ENCODE measurements around the gene TFCP2. TPM values are rescaled to one million over a fixed set of nuclear protein-coding genes. Genes with fewer than 3 reads are reported as not detected.

The TFCP2 gene

GRCh38 chr12:51049525-51049924 lies 123.4 kb downstream of the TFCP2 start:
- Histone ChIP-seq H3K9ac (ENCODE audit: low read length) (peak overlapping the region; percentile 22), H3K4me2 (ENCODE audit: low read length) (peak overlapping the region; percentile 10), H4K5ac (ENCODE audit: low read length) (no peak overlapping the region), H2BK120ac (ENCODE audit: low read depth, low read length) (no peak overlapping the region), H3K79me2 (ENCODE audit: control insufficient read depth, insufficient read depth, low read length) (no peaks in the 10 kb centered on the region), H3K4me3 (ENCODE audit: low read length) (no peak overlapping the region), H3K56ac (ENCODE audit: low read length) (no peak overlapping the region), H3K4ac (ENCODE audit: low read depth, low read length) (no peak overlapping the region), H3K27me3 (ENCODE audit: insufficient read depth, low read length, poor library complexity) (no peaks in the 10 kb centered on the region), H3K36me3 (ENCODE audit: control insufficient read depth, insufficient read depth, low read length) (no peaks in the 10 kb centered on the region), H2BK5ac (ENCODE audit: low read length) (no peak overlapping the region), H4K8ac (ENCODE audit: low read depth, low read length) (no peak overlapping the region), H3K4me1 (ENCODE audit: control insufficient read depth, low read depth, low read length) (peaks cover 5% of the 10 kb centered on the region), H3K23ac (ENCODE audit: low read length) (no peak overlapping the region), H3K79me1 (ENCODE audit: low read length) (peaks cover 4% of the 10 kb centered on the region), H3K27ac (ENCODE audit: low read depth, low read length) (no peak overlapping the region), H3K18ac (ENCODE audit: low read length) (no peak overlapping the region), H2AK5ac (ENCODE audit: low read length) (no peak overlapping the region), H2BK15ac (replicated peaks; ENCODE audit: low read depth) (no peak overlapping the region)
- WGBS (ENCODE audit: extremely low coverage, insufficient coverage, low lambda C conversion rate) = no CpG with 5 or more reads among the region's 3 CpGs
- DNase-seq = no peak

- H3K4me2 ChIP-seq (ENCODE audit: low read length) = peak overlapping the region; percentile 98
- H4K5ac ChIP-seq (ENCODE audit: low read length) = peak overlapping the region; percentile 52
- no peaks in the 10 kb centered on the region for H3K79me2 ChIP-seq (ENCODE audit: control insufficient read depth, insufficient read depth, low read length)
- peak overlapping the region; percentile 97 for H3K9ac ChIP-seq (ENCODE audit: low read length)
- DNase-seq = peak; percentile 29
- H2BK120ac ChIP-seq (ENCODE audit: low read depth, low read length) = no peak overlapping the region
- no peaks in the 10 kb centered on the region for H3K27me3 ChIP-seq (ENCODE audit: insufficient read depth, low read length, poor library complexity)
- peak overlapping the region; percentile 89 for H3K4me3 ChIP-seq (ENCODE audit: low read length)
- no peak overlapping the region for H2BK15ac ChIP-seq (replicated peaks; ENCODE audit: low read depth)
- H2BK5ac ChIP-seq (ENCODE audit: low read length) = no peak overlapping the region
- H3K4me1 ChIP-seq (ENCODE audit: control insufficient read depth, low read depth, low read length) = peaks cover 5% of the 10 kb centered on the region
- no peak overlapping the region for H3K23ac ChIP-seq (ENCODE audit: low read length)
- peak overlapping the region; percentile 96 for H4K8ac ChIP-seq (ENCODE audit: low read depth, low read length)
- peaks cover 4% of the 10 kb centered on the region for H3K79me1 ChIP-seq (ENCODE audit: low read length)
- H3K36me3 ChIP-seq (ENCODE audit: control insufficient read depth, insufficient read depth, low read length) = no peaks in the 10 kb centered on the region
- WGBS (ENCODE audit: extremely low coverage, insufficient coverage, low lambda C conversion rate) = no CpG with 5 or more reads among the region's 14 CpGs
- peak overlapping the region; percentile 98 for H2AK5ac ChIP-seq (ENCODE audit: low read length)
- no peak overlapping the region for H3K27ac ChIP-seq (ENCODE audit: low read depth, low read length)
- H3K4ac ChIP-seq (ENCODE audit: low read depth, low read length) = peak overlapping the region; percentile 71
- peak overlapping the region; percentile 95 for H3K56ac ChIP-seq (ENCODE audit: low read length)
- peak overlapping the region; percentile 52 for H3K18ac ChIP-seq (ENCODE audit: low read length)
Observed at GRCh38 chr12:51048661-51049251, 124.2 kb downstream of the TFCP2 start.

- peak within 1 kb of the TSS; percentile 79 for H3K18ac ChIP-seq (ENCODE audit: low read length)
- H3K4me2 ChIP-seq (ENCODE audit: low read length) = peak within 1 kb of the TSS; percentile 98
- peak within 1 kb of the TSS; percentile 97 for H3K9ac ChIP-seq (ENCODE audit: low read length)
- H3K4me3 ChIP-seq (ENCODE audit: low read length) = peak within 1 kb of the TSS; percentile 89
- H3K27ac ChIP-seq (ENCODE audit: low read depth, low read length) = peak within 1 kb of the TSS; percentile 86
- peak; percentile 99 for DNase-seq
- peak within 1 kb of the TSS; percentile 71 for H3K4ac ChIP-seq (ENCODE audit: low read depth, low read length)
- H3K23ac ChIP-seq (ENCODE audit: low read length) = no peak within 1 kb of the TSS
- peak within 1 kb of the TSS; percentile 98 for H2AK5ac ChIP-seq (ENCODE audit: low read length)
- peak within 1 kb of the TSS; percentile 97 for H4K8ac ChIP-seq (ENCODE audit: low read depth, low read length)
- peak within 1 kb of the TSS; percentile 97 for H3K56ac ChIP-seq (ENCODE audit: low read length)
- no peaks in the 10 kb centered on the region for H3K27me3 ChIP-seq (ENCODE audit: insufficient read depth, low read length, poor library complexity)
- H4K5ac ChIP-seq (ENCODE audit: low read length) = peak within 1 kb of the TSS; percentile 52
- no peak within 1 kb of the TSS for H2BK15ac ChIP-seq (replicated peaks; ENCODE audit: low read depth)
- no peaks in the 10 kb centered on the region for H3K36me3 ChIP-seq (ENCODE audit: control insufficient read depth, insufficient read depth, low read length)
- peak within 1 kb of the TSS; percentile 81 for H2BK5ac ChIP-seq (ENCODE audit: low read length)
- no peaks in the 10 kb centered on the region for H3K79me2 ChIP-seq (ENCODE audit: control insufficient read depth, insufficient read depth, low read length)
- H2BK120ac ChIP-seq (ENCODE audit: low read depth, low read length) = no peak within 1 kb of the TSS
- peaks cover 4% of the 10 kb centered on the region for H3K79me1 ChIP-seq (ENCODE audit: low read length)
- peaks cover 5% of the 10 kb centered on the region for H3K4me1 ChIP-seq (ENCODE audit: control insufficient read depth, low read depth, low read length)
- WGBS (ENCODE audit: extremely low coverage, insufficient coverage, low lambda C conversion rate) = no CpG with 5 or more reads among the region's 51 CpGs
Observed at GRCh38 chr12:51047655-51048540, 125.0 kb downstream of the TFCP2 start, which contains the start of gene LETMD1. TSS of gene LETMD1 (plus strand) at chr12:51048327. CDS start at chr12:51048357, 30 bp downstream.

Small RNA genes lying within 50 kb of the gene (small RNA-seq; reads per million reads assigned to genes)
- gene RF00019 (ENCODE audit: insufficient read depth) (not detected), gene RNU6-199P (ENCODE audit: insufficient read depth) (not detected)
